ENCODE data around the gene TPRKB. TPM values are rescaled to one million over a fixed set of nuclear protein-coding genes. Genes with fewer than 3 reads are reported as not detected.

Gene TPRKB
- total RNA-seq, 1 experiment from 2014 or later: 38.5 TPM

GRCh38 chr2:73749314-73749713 lies 12.2 kb upstream of the TPRKB start:
- no peaks in the 10 kb centered on the region for H3K36me3 ChIP-seq (ENCODE audit: control insufficient read depth, insufficient read depth, low read length)
- H3K27ac ChIP-seq (ENCODE audit: low read length): no peak overlapping the region
- BruUV-seq (replicated peaks): no TSS peak
- ChIA-PET CTCF (no interaction called here), POLR2A (no interaction called here)
- in situ Hi-C loops (cut with HindIII; ENCODE audit: low pct_unique_long_range_greater_than_20kb, low sequenced_read_pairs) (no loop called here), intact Hi-C loops (cut with micrococcal nuclease; ENCODE audit: unreplicated experiment) (no loop called here)
- H3K4me3 ChIP-seq (ENCODE audit: low read depth in 2 of 2, low read length in 2 of 2): no peak overlapping the region
- no peak for ATAC-seq
- H3K9me3 ChIP-seq (ENCODE audit: control insufficient read depth, insufficient read depth, low read depth, low read length): no peaks in the 10 kb centered on the region
- H3K4me1 ChIP-seq (ENCODE audit: control insufficient read depth, insufficient read depth, low read length): no peaks in the 10 kb centered on the region
- H3K27me3 ChIP-seq (ENCODE audit: control insufficient read depth, insufficient read depth, low read length): no peaks in the 10 kb centered on the region
- TF ChIP-seq POLR2AphosphoS5 (IDR thresholded peaks at IDR 0.05; ENCODE audit: low read depth, low read length) (no peak), REST (IDR thresholded peaks at IDR 0.05; ENCODE audit: insufficient read depth in 1 of 2, low read depth in 2 of 2, low read length in 1 of 2) (no peak), CTCF (IDR thresholded peaks at IDR 0.05) (no peak), TCF7L2 (IDR thresholded peaks at IDR 0.05; ENCODE audit: low read depth, low read length) (no peak), SIN3A (IDR thresholded peaks at IDR 0.05; ENCODE audit: borderline replicate concordance, insufficient read depth, low read depth, low read length) (no peak)
- no peak for DNase-seq (ENCODE audit: low read depth, low spot score)

- H3K9me3 ChIP-seq (ENCODE audit: control insufficient read depth, insufficient read depth, low read depth, low read length): no peaks in the 10 kb centered on the region
- H3K4me1 ChIP-seq (ENCODE audit: control insufficient read depth, insufficient read depth, low read length): no peaks in the 10 kb centered on the region
- POLR2A ChIA-PET: no interaction called here
- no peak overlapping the region for H3K27ac ChIP-seq (ENCODE audit: low read length)
- no peak for DNase-seq (ENCODE audit: low read depth, low spot score)
- no peaks in the 10 kb centered on the region for H3K36me3 ChIP-seq (ENCODE audit: control insufficient read depth, insufficient read depth, low read length)
- in situ Hi-C loops (cut with HindIII; ENCODE audit: low pct_unique_long_range_greater_than_20kb, low sequenced_read_pairs): no loop called here
- CTCF ChIA-PET: no interaction called here
- no peak for TF ChIP-seq POLR2AphosphoS5 (IDR thresholded peaks at IDR 0.05; ENCODE audit: low read depth, low read length)
- TF ChIP-seq CTCF (IDR thresholded peaks at IDR 0.05): no peak
- no peak for TF ChIP-seq REST (IDR thresholded peaks at IDR 0.05; ENCODE audit: insufficient read depth in 1 of 2, low read depth in 2 of 2, low read length in 1 of 2)
- no peak for TF ChIP-seq TCF7L2 (IDR thresholded peaks at IDR 0.05; ENCODE audit: low read depth, low read length)
- no peak for TF ChIP-seq SIN3A (IDR thresholded peaks at IDR 0.05; ENCODE audit: borderline replicate concordance, insufficient read depth, low read depth, low read length)
- no peaks in the 10 kb centered on the region for H3K27me3 ChIP-seq (ENCODE audit: control insufficient read depth, insufficient read depth, low read length)
- intact Hi-C loops (cut with micrococcal nuclease; ENCODE audit: unreplicated experiment): no loop called here
- ATAC-seq: no peak
- no TSS peak for BruUV-seq (replicated peaks)
- H3K4me3 ChIP-seq (ENCODE audit: low read depth in 2 of 2, low read length in 2 of 2): no peak overlapping the region
These were observed 9.7 kb upstream of the TPRKB start for GRCh38 chr2:73746877-73747208.

Data from Panc1 (cell line).